Right forelimb (tissue), 1 donor: ENCODE results near the gene FOXD1.
A peak's percentile ranks its signal among the peaks of the same experiment; 100 is the strongest.
"Not testable (repeated sequence)": the region's sequence is repeated elsewhere in the genome, so short reads cannot be mapped to it uniquely, and the experiment has no call there.

ENCODE experiments used
- DNase-seq: peaks from one replicate; pipeline ENCODE4 v3.0.0-alpha.2; 2018

The FOXD1 gene

DNA sequence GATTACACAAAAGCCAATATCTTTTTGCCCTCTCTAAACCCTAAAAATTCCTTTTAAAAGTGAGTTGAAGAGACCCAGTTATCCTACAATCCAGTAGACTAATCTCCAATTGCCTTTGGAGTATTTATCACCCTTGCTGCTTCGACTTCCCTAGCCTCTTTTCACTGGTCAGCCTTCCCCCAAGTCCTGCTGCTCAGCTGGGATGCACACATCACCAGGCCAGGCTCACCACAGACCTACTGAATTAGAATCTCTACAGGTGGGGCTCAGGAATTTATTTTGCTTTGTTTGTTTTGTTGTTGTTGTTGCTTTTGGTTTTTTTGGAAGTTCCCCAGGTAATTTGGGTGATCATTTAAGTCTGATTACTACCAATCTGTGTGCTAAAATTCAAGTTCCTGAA is 11.6 kb upstream of the FOXD1 start:
- no peak for DNase-seq

DNA sequence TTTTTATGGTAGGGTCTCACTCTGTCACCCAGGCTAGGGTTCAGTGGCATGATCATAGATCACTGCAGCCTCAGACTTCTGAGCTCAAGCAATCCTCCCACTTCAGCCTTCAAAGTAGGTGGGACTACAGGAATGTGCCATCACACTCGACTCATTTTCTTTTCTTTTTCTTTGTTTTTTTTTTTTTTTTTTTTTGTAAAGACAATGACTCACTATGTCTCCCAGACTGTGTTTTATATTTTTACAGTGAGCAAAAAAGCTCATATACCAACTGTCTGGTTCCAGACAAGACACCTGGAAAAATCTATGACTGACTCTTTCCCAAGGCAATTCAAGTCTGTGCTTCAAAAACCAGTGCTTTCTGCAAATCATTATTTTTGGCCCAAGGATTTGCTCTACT is 10.8 kb upstream of the FOXD1 start:
- DNase-seq = no peak

DNA sequence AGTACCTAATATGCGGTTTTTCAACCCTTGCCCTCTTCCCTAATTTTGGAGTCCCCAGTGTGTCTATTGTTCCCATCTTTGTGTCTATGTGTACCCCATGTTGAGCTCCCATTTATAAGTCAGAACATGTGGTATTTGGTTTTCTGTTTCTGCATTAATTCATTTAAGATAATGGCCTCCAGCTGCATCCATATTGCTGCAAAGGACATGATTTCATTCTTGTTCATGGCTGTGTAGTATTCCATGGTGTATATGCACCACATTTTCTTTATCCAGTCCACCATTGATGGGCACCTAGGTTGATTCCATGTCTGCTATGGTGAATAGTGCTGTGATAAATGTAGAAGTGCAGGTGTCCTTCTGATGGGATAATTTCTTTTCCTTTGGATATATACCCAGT is 7.9 kb upstream of the FOXD1 start:
- not testable (repeated sequence) for DNase-seq

DNA sequence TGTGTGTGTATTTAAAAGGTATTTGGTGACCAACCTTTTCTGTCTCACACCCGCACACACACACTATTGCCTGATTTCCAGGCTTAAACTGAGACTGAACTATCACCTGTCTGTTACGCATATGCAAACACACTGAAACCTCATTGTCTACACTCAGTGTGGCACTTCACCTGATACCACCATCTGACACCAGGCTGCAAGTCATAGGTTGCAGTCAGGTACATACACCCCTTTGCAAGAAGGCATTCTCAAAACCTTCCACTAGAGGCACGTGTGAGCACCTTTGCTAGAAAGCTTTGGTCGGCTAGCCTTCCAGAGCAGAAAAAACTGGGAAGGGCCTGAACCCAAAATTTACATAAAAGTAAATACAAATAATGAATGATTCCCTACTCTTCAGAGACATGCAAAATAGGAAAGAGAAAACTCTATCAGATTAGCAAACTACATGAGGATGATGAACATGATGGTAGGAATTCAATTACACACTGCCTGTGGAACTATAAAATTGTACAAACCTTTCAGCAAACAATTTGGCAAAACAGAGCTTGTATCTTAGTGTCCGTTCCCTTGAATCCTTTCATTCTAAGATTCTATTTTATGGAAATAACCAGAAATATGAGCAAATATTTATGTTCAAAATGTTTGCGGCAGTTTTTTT is 5.9 kb upstream of the FOXD1 start:
- DNase-seq = no peak

DNA sequence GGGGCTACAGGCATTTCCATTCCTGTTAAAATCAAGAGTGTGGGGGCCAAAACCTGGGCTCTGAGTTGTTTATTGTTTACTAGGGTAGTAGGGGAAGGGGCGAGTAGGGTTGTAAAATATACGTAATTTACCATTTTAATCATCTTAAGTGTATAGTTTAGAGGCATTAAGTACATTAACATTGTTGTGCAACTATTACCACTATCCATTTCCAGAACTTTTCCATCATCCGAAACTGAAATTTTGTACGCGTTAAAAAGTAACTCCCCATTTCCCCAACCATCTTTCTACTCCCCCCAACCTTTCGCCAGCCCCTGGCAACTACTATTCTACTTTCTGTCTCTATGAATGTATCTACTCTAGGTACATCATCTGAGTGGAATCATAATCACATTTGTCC is 3.6 kb upstream of the FOXD1 start:
- DNase-seq = no peak

DNA sequence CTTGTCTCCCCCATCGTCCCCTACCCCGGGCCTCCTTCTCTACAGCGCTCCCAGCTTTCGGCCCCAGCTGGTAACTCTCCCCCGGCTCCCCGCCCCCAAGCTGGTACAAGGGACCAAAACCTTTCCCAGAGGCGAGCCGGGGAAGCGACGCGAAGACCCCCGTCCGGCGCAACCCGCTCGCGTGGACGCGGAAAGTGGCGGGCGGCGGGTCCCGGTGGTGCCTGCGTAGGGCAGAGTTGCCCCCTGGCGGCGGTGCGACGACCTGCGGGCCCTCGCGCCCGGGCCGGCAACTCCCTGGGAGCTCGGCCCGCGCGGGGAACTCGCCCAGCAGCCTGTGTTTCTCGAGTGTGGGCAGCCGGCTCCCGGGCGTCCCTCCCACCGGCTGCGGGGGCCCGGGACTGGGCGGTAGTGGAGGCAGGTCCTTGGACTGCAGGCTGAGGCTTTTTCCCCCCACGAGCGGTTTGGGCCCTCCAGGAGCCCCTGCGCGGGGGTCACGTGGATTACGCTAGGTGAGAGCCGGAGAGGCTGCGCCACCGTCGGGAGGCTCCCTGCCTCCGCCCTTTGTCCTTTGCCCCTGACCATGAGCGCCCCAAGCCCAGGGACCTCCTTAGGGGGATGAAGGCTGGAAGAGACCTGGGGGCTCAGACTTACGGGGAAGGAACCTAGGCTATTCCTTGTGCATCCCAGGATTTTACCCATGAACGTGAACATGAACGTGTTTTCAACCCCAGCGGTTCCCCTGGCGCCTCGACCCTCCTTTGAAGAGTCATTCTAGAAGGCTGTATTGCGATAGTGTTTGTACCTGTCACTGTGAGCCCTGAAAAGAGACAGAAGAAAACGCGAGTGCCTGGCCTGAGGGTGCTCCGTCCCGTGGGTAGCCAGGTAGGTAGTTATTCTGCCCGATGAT is 2.9 kb upstream of the FOXD1 start:
- DNase-seq = peak; percentile 82

DNA sequence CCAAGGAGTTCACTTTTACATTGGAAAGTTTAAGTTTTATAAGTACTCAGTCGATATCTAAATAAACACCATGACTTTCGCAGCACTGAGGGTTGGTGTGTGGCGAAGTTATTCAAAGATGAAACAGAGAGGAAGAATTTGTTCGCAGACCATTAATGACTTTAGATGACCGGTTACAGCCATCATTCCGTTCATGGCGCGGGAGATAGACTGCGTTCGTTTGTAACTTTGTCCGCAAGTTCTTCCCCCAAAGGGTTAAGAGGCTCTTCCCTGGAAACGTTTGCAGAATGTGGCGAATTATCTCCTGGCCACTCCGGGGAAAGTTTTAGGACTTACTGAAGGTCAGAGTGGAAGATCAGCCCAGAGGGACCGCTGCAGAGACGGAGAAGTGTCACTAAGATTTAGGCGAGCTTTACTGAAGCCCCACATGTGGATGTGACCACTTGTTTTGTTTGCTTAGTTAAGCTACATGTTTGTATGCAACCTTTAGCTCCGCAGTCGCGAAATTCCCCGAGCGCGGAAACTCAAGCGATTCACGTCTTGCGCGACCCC is 2.2 kb upstream of the FOXD1 start:
- DNase-seq = no peak

DNA sequence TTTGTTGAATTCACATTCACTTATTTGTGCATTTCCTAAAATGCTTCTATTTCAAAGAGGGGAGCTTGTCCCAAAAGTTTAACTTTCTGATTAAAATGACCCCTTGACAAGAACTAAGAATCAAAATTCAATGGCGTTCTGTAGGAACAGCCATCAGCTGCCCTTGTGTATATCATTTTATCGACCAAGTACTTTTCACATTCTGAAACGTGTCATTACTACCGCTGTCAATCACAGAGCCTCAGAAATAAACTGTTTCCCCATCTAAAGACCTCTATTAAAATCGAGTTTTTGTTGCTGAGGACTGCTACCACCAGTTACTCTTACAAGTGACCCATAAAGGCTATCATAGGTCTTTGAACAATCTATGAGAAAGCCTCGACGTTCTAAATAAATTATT is 1.6 kb upstream of the FOXD1 start:
- no peak for DNase-seq

DNA sequence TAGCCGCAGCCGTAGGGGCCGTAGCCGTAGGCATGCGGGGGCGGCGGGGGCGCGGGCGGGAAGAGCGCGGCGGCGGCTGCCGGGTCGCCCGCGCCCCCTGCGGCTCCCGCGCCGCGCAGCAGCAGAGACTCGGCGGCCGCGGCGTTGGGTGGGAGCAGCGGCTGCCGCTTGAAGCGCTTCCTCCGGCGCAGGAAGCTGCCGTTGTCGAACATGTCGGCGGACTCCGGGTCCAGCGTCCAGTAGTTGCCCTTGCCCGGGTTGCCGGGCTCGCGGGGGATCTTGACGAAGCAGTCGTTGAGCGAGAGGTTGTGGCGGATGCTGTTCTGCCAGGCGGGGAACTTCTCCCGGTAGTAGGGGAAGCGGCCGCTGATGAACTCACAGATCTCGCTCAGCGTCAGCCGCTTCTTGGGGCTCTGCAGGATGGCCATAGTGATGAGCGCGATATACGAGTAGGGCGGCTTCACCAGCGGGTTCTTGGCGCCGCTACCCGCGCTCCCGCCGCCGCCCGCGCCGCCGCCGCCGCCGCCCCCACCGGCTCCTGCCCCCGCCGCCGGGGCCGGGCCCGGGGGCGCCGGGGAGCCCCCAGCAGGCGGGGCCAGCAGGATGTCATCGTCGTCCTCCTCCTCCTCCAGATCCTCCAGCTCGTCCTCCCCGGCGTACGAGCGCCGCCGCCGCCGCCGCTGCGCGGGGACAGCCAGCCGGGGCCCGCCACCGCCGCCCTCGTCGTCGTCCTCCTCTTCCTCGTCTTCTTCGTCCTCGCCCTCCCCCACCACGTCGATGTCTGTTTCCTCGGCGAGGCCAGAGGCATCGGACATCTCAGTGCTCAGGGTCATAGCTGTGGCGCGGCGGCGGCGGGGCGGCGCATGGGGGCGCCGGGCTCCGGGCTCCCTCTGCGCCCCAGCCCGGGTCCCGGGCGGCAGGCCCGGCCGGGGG is 781 bp downstream of the FOXD1 start:
- peak; percentile 71 for DNase-seq

DNA sequence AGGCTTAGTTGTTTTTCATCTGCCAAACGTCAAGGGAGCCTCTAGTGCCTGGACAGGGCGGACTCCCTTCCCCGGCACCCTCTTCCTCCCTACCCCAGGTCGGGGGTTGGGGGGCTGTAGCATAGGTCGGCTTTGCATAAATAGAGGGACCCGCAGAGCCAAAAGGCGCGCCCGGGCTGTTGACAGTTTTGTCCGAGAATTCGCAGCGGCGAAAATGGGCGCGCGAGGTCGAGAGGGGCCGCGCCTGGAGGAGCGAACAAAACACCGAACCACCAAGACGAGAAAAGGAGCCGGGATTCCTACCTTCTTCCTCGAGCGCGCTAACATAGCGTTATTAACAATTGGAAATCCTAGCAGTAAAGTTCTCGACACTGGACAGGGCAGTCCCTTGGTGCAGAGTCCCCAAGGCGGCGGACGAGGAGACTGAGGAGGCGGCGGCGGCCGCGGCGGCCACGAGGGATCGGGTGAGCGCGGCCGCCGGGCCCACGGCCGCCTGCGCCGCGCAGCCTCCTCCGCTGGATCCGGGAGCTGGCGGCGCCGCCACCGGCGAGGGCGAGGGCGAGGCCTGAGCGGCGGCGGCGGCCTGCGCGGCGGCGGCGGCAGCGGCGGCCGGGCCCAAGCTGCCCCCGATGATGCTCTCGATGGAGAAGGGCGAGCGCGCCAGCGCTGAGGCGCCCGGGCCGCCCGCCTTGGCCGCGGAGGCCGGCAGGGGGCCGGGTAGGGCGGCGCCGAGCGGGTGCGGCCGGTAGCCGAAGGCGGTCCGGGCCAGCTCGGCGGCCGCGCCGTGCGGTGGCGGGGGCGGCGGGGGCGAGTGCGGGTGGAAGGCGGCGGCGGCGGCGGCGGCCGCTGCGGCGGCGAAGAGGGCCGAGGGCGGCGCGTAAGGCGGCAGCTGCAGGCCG is 1.7 kb downstream of the FOXD1 start:
- DNase-seq = no peak

DNA sequence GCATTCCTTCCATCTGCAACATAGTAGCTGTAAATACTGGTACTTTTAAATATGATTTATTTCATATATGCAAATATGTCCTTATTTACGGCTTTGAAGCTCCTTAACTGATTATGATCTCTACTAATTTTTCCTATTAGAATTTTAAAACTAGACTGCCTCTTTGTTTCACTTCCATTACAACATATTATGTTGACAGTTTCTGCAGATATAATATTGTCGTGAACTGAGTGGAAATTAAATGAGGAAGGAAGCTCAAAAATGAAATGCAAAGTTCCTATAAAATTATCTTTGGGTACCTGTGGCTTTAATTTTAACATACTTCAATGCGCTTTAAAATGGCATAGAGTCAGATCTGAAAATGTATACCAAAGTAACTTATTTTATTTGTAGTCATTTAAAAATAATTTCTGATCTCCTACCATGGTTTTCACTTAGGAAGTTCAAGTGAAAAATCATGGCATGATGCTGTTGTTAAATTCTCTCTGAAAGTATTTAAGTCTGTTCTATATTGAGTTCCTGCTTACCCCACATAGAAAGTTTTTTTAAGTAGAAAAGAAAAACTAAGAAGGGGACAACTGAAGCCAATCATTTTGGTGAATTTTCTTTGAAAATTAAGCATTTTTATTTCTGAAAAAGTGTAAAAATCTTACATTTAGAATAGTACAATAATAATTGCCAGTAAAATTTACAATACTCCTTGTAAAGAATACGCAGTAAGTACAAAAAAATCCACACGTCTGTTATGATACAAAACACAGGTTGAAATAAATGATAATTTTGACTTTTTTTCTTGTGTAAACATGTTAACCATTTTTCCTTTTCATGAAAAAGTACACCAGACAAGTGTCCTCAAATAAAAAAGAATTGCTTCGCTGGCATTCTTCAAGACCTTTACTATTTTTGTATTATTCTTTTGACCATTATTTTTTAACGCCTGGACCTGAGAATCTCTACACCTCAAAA is 2.6 kb downstream of the FOXD1 start:
- no peak for DNase-seq

DNA sequence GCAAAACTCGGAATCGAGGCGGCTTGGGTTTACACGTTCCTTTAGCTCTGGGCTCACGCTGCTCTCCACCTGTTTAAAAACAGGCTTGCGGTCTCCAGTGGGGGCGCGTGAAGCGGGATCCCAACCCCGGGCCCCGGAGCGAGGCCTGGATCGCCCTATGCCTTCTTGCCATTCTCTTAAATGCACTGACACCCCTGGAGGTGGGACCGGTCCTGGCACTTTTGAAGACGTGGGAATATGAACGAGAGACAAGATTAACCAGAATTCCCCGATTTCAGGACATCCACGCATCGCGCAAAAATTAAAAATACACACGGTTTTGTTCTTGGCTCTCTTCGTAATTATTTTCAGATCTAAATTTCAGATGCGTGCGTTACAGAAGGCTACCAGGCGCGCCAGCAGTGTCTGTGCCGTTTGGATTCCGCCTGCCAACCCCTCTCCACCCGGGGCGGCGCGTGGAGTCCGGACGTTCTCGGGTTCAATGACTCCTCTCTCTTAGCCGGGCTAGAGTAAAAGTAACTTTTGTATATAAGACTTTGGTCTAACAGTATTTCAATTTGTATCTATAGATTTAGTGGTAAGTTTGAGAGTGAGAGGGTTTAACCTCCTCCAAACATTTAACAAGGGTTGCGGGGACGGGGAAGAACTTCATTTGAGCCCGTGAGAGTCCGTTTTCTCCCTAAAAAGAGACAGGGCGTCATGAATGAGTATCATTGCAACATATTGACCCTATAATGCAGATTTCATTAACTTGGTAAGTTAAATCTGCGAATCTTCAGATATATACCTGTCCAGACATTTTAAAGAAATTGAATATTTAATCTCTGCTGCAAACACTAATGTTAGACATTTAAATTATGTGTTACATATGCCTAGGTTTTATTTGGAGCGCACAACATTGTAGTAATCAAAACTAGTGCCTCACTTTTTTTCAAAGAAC is 3.8 kb downstream of the FOXD1 start:
- DNase-seq = no peak

DNA sequence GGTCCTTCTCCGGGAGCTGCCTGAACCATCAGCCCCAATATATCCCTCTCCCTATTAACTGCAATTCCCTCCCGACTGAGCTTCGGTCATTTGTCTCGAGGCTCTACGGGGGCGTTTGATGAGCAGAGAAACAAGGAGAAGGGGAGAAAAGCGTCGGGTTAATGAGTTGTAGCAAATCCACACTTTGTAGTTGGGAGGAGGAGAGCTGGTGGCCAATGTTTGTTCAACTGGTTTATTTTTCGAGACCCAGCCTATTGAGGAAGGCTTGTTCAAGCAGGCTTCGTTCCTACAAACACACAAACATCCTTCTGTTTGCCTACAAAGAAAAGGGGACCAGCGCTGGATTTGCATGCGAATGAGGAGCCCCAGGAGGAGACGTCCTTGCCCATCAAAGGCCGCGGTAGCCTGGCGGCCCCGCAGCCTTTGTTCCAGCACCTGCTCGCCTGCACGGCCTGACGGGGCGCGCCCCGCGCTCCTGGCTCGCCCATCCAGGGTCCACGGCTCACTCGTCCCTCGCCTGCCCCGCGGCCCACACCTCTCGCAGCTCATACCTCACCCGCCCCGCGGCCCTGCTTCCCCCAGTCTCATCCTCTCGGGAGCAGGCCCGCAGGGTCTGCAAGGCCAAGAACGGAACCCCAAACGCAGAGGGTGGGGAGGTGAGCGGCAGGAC is 4.6 kb downstream of the FOXD1 start:
- no peak for DNase-seq

DNA sequence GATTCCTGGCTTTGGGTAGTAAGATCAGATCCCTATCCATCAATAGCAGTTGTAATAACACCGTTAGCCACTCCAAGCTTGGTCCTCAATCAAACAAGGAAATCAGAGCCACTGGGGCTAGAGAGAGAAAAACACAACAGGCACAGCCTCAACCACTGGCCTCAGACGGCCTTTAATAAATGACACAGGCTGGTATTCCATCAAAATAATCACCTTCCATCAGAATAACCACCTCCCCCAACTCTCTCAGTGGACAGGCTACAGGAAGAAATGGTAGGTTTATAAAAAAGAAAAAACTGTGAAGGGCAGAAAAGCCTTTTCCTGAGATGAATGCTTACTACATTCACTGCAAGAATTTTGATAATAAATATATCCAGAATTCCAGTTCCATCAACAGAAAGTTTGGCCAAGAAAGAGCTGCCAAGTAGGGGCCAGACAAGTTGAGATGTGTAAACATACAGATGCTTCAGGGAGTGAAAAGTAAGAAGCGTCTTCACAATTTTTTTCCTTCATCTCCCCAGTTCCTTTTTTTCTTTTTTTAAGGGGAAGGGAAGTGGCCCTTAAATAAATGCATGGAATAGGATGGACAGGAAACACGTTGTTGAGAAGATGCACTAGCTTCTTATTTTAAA is 5.5 kb downstream of the FOXD1 start:
- no peak for DNase-seq

DNA sequence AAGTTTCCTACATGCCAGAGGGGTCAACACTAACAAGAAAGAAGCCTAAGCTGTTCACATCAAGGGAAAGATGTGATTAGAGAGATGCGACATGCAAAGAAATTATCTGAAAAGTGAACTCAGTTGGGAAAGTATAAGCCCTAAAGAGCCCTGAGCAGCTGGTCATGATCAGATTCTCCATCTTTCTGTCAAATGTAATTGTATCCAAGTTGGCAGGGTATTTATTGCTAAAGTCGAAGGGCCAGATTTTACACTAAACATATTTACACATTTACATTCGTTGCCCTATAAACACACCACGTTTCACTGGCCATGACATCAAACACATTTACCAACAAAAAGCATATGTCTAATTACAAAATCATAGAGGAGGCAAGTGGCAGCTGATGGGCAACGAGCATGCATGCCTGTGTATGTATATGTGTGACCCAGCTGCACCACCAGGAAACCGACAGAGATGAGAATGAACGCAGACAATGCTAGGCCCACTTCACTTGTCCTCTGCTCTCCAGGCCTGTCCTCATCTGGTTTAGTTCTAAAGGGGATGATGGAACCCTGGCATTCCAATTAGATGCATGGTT is 6.3 kb downstream of the FOXD1 start:
- no peak for DNase-seq

DNA sequence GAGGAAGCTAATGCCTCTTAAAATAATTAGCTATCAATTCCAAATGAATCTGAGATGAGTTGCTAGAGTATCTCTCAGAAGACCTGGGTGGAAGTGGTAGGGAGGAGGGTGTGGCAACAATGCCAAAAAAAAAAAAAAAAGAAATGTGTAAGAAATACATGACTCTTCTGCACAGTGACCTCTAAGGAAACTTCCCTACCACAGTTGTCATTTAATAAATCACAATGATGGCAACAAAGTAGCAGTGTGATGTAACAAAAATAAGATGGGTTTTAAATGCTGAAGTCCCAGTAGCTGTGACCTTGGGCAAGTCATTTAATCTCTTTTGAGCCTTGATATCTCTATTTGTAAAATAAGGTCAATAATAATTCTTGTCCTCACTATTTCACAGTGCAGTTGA is 7.2 kb downstream of the FOXD1 start:
- DNase-seq = no peak

DNA sequence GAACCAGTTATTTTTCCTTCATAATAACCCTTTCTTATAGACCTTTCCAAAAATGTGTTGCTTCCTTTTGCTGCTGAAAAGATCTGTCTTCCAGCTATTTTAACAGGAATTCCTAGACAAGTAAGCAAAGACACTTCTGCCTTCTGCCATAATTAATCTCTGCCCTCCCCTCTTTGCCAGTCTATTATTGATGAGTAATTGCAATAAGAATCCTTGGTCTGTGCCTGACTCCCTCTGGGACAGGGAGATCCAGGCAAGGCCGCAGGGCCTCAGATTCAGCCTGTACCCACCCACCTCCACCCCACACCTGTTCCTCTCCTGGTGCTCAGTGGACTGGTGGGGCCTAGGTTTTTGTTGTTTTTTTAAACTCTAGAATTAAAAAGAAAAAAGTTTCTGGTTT is 8.3 kb downstream of the FOXD1 start:
- DNase-seq = no peak
